ENCODE data around the gene SEPTIN10.
"Not testable (repeated sequence)": the region's sequence is repeated elsewhere in the genome, so short reads cannot be mapped to it uniquely, and the experiment has no call there.

Gene SEPTIN10

GRCh38 chr2:109613922-109614714 lies at the start of gene SEPTIN10, which contains the start of gene SOWAHC:
Gene SEPTIN10 (minus strand): TSS chr2:109613966. CDS start chr2:109613827, 139 bp downstream.
Gene SOWAHC (plus strand): TSS chr2:109614364. CDS start chr2:109614490, 126 bp downstream.
- peak; percentile 82 to 98 (median 90) for DNase-seq
- intact Hi-C loops (cut with DNase I): no loop called here

- no peak for DNase-seq
- intact Hi-C loops (cut with DNase I): no loop called here
Measured at GRCh38 chr2:109662889-109663288, 49.1 kb upstream of the SEPTIN10 start.

GRCh38 chr2:109660046-109660860 lies 46.5 kb upstream of the SEPTIN10 start:
- intact Hi-C loops (cut with DNase I): no loop called here
- peak in 1 of 10 donors; percentile 34 for DNase-seq

GRCh38 chr2:109659396-109660045 lies 45.8 kb upstream of the SEPTIN10 start:
- intact Hi-C loops (cut with DNase I): no loop called here
- peak in 1 of 10 donors; percentile 50 for DNase-seq

- peak in 1 of 10 donors; percentile 4 for DNase-seq
- intact Hi-C loops (cut with DNase I): no loop called here
Measured at GRCh38 chr2:109655287-109655686, 41.5 kb upstream of the SEPTIN10 start.

- intact Hi-C loops (cut with DNase I): no loop called here
- peak in 1 of 10 donors; percentile 7 for DNase-seq
Measured at GRCh38 chr2:109654326-109655050, 40.7 kb upstream of the SEPTIN10 start.

GRCh38 chr2:109649736-109650695 lies 36.2 kb upstream of the SEPTIN10 start:
- peak in 1 of 10 donors; percentile 28 for DNase-seq
- intact Hi-C loops (cut with DNase I): no loop called here

- intact Hi-C loops (cut with DNase I): no loop called here
- peak in 1 of 10 donors; percentile 73 for DNase-seq
Measured at GRCh38 chr2:109648041-109648527, 34.3 kb upstream of the SEPTIN10 start.

- peak in 1 of 10 donors; percentile 22 for DNase-seq
- intact Hi-C loops (cut with DNase I): no loop called here
Measured at GRCh38 chr2:109647636-109648035, 33.9 kb upstream of the SEPTIN10 start.

- DNase-seq: peak in 1 of 10 donors; percentile 18
- intact Hi-C loops (cut with DNase I): no loop called here
Measured at GRCh38 chr2:109646961-109647360, 33.2 kb upstream of the SEPTIN10 start.

GRCh38 chr2:109645412-109646184 lies 31.8 kb upstream of the SEPTIN10 start:
- DNase-seq: no peak
- intact Hi-C loops (cut with DNase I): no loop called here

- intact Hi-C loops (cut with DNase I): no loop called here
- DNase-seq: peak in 2 of 10 donors; percentile 14 to 59
Measured at GRCh38 chr2:109644571-109645275, 31.0 kb upstream of the SEPTIN10 start.

GRCh38 chr2:109640000-109640399 lies 26.2 kb upstream of the SEPTIN10 start:
- intact Hi-C loops (cut with DNase I): not testable (repeated sequence)
- DNase-seq: peak in 1 of 10 donors; percentile 30

- peak in 1 of 10 donors; percentile 71 for DNase-seq
- intact Hi-C loops (cut with DNase I): no loop called here
Measured at GRCh38 chr2:109638795-109639194, 25.0 kb upstream of the SEPTIN10 start.

- peak in 1 of 10 donors; percentile 2 for DNase-seq
- intact Hi-C loops (cut with DNase I): no loop called here
Measured at GRCh38 chr2:109637749-109638570, 24.2 kb upstream of the SEPTIN10 start.

GRCh38 chr2:109636317-109636716 lies 22.6 kb upstream of the SEPTIN10 start:
- DNase-seq: no peak
- intact Hi-C loops (cut with DNase I): no loop called here

All from posterior cingulate gyrus (tissue), 11 donors.